Measurements from ENCODE around the gene HOXC4.

Gene HOXC4

GRCh38 chr12:54026640-54027441 is 26.8 kb upstream of the HOXC4 start:
- in situ Hi-C loops (cut with MboI; ENCODE audit: low sequenced_read_pairs), result no loop called here

DNA sequence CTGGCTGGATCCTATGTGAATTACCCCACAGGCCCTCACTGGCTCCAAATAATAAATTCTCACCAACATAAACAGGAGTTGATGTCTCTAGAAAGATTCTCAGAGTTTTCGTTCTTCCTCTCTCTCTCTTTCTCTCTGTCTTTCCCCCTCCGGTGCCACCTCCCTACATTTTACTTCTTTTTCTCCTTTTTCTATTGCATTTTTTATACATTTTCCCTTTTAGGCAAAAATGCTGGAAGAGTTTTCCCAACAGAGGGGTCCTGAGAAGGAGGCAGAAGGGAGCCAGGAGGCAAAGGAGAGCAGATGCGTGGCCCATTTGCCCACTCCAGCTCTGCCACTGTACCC is 26.2 kb upstream of the HOXC4 start:
- in situ Hi-C loops (cut with MboI; ENCODE audit: low sequenced_read_pairs), result no loop called here

DNA sequence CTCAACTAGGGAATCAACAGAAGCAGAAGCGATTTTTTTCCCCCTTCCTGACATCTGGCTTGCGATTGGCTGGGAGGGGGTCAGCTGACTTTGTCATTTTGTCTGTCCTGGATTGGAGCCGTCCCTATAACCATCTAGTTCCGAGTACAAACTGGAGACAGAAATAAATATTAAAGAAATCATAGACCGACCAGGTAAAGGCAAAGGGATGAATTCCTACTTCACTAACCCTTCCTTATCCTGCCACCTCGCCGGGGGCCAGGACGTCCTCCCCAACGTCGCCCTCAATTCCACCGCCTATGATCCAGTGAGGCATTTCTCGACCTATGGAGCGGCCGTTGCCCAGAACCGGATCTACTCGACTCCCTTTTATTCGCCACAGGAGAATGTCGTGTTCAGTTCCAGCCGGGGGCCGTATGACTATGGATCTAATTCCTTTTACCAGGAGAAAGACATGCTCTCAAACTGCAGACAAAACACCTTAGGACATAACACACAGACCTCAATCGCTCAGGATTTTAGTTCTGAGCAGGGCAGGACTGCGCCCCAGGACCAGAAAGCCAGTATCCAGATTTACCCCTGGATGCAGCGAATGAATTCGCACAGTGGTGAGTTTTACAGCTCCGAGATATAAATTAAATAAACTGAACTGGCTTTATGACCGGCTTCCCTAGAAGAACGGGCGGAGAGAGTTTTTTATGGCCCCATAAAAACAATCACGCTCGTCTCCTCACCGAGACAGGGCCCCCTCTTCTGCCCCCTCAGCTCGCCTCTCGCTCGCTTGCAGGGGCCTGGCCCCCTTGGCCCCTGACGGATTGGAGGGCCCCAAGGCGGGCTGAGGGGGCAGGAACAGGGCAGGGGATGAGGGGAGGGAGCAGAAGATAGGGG is 25.1 kb upstream of the HOXC4 start, which contains the start of gene HOXC6:
TSS of gene HOXC6 (plus strand) at position 127 of the 888 bp plus-strand sequence. CDS start at position 209, 82 bp downstream.
- in situ Hi-C loops (cut with MboI; ENCODE audit: low sequenced_read_pairs), result no loop called here

DNA sequence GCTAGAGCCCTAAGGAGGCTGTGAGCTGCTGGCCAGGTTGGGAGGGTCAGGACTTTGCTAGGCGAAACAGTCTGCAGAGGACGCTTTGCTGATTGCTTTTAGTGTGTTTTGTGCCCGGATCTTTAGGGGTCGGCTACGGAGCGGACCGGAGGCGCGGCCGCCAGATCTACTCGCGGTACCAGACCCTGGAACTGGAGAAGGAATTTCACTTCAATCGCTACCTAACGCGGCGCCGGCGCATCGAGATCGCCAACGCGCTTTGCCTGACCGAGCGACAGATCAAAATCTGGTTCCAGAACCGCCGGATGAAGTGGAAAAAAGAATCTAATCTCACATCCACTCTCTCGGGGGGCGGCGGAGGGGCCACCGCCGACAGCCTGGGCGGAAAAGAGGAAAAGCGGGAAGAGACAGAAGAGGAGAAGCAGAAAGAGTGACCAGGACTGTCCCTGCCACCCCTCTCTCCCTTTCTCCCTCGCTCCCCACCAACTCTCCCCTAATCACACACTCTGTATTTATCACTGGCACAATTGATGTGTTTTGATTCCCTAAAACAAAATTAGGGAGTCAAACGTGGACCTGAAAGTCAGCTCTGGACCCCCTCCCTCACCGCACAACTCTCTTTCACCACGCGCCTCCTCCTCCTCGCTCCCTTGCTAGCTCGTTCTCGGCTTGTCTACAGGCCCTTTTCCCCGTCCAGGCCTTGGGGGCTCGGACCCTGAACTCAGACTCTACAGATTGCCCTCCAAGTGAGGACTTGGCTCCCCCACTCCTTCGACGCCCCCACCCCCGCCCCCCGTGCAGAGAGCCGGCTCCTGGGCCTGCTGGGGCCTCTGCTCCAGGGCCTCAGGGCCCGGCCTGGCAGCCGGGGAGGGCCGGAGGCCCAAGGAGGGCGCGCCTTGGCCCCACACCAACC is 23.9 kb upstream of the HOXC4 start:
- in situ Hi-C loops (cut with MboI; ENCODE audit: low sequenced_read_pairs), result no loop called here

GRCh38 chr12:54030442-54030801 is 23.2 kb upstream of the HOXC4 start:
- in situ Hi-C loops (cut with MboI; ENCODE audit: low sequenced_read_pairs), result no loop called here

GRCh38 chr12:54030889-54031471 is 22.7 kb upstream of the HOXC4 start:
- in situ Hi-C loops (cut with MboI; ENCODE audit: low sequenced_read_pairs), result no loop called here

DNA sequence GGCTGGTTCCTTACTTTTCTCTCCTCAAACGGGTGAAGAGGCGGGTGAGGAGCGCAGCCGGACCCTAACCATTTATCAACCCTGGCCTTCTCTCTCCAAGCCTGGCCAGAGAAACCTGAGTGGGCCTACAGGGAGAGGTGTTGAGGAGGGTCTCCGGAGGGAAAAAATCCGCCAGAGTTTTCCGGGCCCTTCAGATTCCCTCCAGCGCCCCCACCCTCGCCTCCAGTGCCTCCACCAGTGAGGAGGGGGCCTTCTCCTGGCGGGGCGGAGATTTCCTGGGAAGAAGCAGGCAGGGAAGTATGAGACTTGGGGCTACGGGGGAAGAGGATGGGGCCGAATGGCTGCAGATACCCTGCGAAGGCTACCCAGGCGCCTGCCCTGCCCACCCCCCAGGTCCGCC is 22.2 kb upstream of the HOXC4 start:
- in situ Hi-C loops (cut with MboI; ENCODE audit: low sequenced_read_pairs), result no loop called here

- in situ Hi-C loops (cut with MboI; ENCODE audit: low sequenced_read_pairs), result no loop called here
These were observed 21.5 kb upstream of the HOXC4 start for GRCh38 chr12:54032086-54032619.

DNA sequence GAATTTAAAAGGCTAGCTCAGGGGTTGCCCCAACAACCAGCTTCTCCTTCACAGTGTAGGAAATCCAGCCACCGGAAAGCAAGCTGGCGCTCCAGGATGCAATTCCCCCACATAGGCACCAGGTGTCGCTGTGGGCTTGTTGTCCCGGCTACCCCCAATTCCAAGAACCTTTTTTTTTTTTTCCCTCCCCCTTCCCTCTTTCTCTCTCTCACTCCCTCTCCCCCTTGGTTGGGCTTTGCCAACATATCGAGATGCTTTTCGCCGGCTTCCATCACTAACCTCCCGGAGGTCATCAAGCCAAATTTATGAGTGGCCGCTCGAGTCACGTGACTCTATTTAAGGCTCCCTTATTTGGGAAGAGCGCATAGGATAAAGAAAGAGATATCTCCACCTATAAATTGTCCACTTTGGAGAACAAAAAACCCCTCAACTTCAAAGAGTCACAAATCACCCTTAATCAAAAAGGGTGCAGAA is 21.0 kb upstream of the HOXC4 start, which contains the start of gene HOXC5:
TSS of gene HOXC5 (plus strand) at position 424 of the 474 bp plus-strand sequence. CDS start 73 bp downstream, outside the sequence.
- in situ Hi-C loops (cut with MboI; ENCODE audit: low sequenced_read_pairs), result no loop called here

DNA sequence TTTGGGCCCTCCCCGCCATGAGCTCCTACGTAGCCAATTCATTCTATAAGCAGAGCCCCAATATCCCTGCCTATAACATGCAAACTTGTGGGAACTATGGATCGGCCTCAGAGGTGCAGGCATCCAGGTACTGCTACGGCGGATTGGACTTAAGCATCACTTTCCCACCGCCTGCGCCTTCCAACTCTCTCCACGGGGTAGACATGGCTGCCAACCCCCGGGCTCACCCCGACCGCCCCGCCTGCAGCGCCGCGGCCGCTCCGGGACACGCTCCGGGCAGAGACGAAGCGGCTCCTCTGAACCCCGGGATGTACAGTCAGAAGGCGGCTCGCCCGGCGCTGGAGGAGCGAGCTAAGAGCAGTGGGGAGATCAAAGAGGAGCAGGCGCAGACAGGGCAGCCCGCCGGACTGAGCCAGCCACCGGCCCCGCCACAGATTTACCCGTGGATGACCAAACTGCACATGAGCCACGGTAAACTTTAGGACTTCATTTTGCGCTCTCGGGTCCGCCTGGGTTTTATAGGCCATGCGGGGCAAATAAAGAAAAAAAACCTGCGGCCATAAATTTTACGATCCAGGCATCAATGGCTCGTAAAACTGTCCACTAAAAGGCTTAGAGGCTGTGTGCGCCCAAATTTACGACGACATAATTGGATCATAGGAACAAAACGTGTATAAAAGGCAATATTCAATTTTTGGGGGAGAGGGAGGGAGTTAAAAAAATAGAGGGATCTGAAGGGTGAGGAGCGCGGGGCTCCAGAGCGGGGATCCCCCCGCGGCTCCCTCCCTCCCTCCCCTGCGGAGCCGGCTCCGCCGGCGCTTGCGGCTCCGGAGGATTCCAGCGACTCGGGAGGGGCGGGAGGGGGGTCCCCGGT is 20.3 kb upstream of the HOXC4 start:
- in situ Hi-C loops (cut with MboI; ENCODE audit: low sequenced_read_pairs), result no loop called here

DNA sequence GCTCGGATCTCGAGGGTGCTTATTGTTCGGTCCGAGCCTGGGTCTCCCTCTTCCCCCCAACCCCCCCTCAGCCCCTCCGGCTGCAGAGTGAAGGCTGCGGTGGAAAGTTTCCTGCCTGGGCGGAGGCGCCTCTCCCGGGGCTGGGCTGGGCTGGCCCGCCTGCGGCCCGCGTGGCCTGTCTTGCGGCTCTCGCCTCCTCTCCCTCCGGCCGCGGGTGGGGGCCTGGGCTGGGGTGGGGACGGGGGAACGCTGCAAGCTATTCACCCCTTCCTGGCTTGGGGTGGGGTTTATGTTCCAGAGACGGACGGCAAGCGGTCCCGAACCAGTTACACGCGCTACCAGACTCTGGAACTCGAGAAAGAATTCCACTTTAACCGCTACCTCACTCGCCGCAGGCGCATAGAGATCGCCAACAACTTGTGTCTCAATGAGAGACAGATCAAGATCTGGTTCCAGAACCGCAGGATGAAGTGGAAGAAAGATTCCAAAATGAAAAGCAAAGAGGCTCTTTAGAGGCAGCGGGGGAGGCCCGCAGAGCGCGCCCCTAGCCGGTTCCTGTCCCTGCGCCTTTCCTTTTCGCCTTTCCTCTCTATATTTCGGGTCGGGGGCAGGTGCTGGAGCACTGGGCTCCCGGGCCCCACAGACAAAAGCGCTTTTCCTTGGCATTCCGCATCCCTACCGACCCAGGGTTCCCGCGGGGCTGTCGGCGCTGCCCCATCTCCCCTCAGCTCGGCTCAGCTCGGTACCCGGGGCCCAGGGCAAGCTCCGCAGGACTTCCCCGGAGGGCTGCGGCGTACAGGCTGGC is 19.5 kb upstream of the HOXC4 start:
- in situ Hi-C loops (cut with MboI; ENCODE audit: low sequenced_read_pairs), result no loop called here

GRCh38 chr12:54034785-54035310 is 18.8 kb upstream of the HOXC4 start:
- in situ Hi-C loops (cut with MboI; ENCODE audit: low sequenced_read_pairs), result no loop called here

- in situ Hi-C loops (cut with MboI; ENCODE audit: low sequenced_read_pairs), result no loop called here
These were observed 17.9 kb upstream of the HOXC4 start for GRCh38 chr12:54035568-54036264.

DNA sequence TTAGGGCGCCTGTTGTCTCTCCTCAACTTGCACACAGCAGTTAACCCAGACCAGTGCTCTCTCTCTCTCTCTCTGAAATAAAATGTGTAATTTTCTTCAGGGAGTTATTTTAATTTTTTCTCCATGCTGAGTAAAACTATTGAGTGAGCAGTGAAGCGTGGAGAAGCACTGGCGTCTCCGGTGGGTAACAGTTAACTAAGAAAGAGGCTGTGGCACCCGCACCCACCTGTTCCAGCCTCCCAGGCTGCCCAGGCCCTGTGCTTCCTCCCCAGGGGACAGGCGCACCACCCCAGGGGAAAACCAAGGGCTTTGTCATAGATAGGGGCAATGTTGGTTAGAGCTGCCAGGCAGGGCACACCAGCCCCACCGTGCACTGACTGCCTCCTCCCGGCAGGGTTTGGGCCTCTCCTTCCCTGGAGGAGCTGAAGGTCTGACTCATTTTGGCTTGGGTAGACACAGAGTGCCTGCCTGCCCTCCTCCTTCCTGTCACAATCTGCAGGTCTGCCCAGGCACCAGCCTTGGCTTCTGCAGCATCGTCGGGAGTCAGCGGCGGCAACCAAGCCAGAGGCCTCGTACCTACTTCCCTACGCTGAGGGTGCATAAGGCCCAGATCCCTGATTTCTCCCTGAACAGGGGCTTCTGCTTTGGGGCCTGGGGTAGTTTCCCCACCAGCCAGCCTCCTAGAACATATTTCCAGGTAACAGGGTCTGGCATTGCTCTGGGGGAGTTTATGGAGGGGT is 16.8 kb upstream of the HOXC4 start:
- in situ Hi-C loops (cut with MboI; ENCODE audit: low sequenced_read_pairs), result no loop called here

- in situ Hi-C loops (cut with MboI; ENCODE audit: low sequenced_read_pairs), result no loop called here
These were observed 16.0 kb upstream of the HOXC4 start for GRCh38 chr12:54037360-54038283.

Measured in hTERT RPE-1 (cell line).